Keratinocyte (primary cell): ENCODE measurements around the gene ASB16. TPM values are rescaled to one million over a fixed set of nuclear protein-coding genes. Genes with fewer than 3 reads are reported as not detected.

Experiments used
- DNase-seq: peaks from one replicate; pipeline ENCODE4 v3.0.0-alpha.2; 2011; ENCODE audit warnings: low read depth, missing footprints, low spot score
- FAIRE-seq: peaks from 2 replicates; lab custom pipeline; 2011; peaks lifted over from hg19 to GRCh38; lab: Jason Lieb, UNC
- H2AFZ ChIP-seq: 2 replicates; pipeline ENCODE4 v1.6.0; 2012; ENCODE audit warnings: low read length, control low read depth, inconsistent platforms; ENCODE audit not compliant: control insufficient read depth
- H3K27ac ChIP-seq: 2 replicates; pipeline ENCODE4 v1.5.1; 2011; ENCODE audit warnings: low read length; ENCODE audit not compliant: control insufficient read depth, insufficient read depth
- H3K27me3 ChIP-seq: 3 replicates; pipeline ENCODE4 v1.6.0; 2011; ENCODE audit warnings: low read length; ENCODE audit not compliant: control insufficient read depth, insufficient read depth; ENCODE audit errors: extremely low read depth
- H3K36me3 ChIP-seq, 2 experiments: 2 replicates in 1 of 2; 3 replicates in 1 of 2; pipeline ENCODE4 v1.5.1; 2011; ENCODE audit warnings: low read length in 2 of 2, mild to moderate bottlenecking in 1 of 2; ENCODE audit not compliant: control insufficient read depth in 2 of 2, insufficient read depth in 2 of 2; ENCODE audit errors: extremely low read depth in 1 of 2
- H3K4me1 ChIP-seq: 3 replicates; pipeline ENCODE4 v1.5.1; 2011; ENCODE audit warnings: low read length; ENCODE audit not compliant: control insufficient read depth, insufficient read depth; ENCODE audit errors: extremely low read depth
- H3K4me2 ChIP-seq: 3 replicates; pipeline ENCODE4 v1.6.0; 2011; ENCODE audit warnings: low read depth, low read length; ENCODE audit not compliant: control insufficient read depth, insufficient read depth; ENCODE audit errors: extremely low read depth
- H3K4me3 ChIP-seq, 3 experiments: fragments of 200-600 bp in 1 of 3; sonication (generic) in 1 of 3; 2 replicates in 2 of 3; 3 replicates in 1 of 3; pipeline ENCODE4 v1.5.1; 2011 to 2016; ENCODE audit warnings: low read length in 3 of 3, mild to moderate bottlenecking in 3 of 3, control low read depth in 2 of 3, inconsistent platforms in 1 of 3, low read depth in 1 of 3, mixed read lengths in 1 of 3, mixed run types in 1 of 3, moderate library complexity in 1 of 3; ENCODE audit not compliant: control insufficient read depth in 2 of 3, insufficient read depth in 2 of 3; ENCODE audit errors: extremely low read depth in 1 of 3
- H3K79me2 ChIP-seq: 2 replicates; pipeline ENCODE4 v1.6.0; 2012; ENCODE audit warnings: low read length; ENCODE audit not compliant: control insufficient read depth, insufficient read depth
- H3K9ac ChIP-seq: 3 replicates; pipeline ENCODE4 v1.6.0; 2011; ENCODE audit warnings: low read length; ENCODE audit not compliant: control insufficient read depth, insufficient read depth; ENCODE audit errors: extremely low read depth
- H3K9me1 ChIP-seq: 3 replicates; pipeline ENCODE4 v1.6.0; 2011; ENCODE audit warnings: low read length; ENCODE audit not compliant: control insufficient read depth, insufficient read depth; ENCODE audit errors: extremely low read depth
- H3K9me3 ChIP-seq: 2 replicates; pipeline ENCODE4 v1.5.1; 2012; ENCODE audit warnings: low read depth, low read length; ENCODE audit not compliant: control insufficient read depth
- H4K20me1 ChIP-seq: 3 replicates; pipeline ENCODE4 v1.6.0; 2011; ENCODE audit warnings: low read length; ENCODE audit not compliant: control insufficient read depth, insufficient read depth; ENCODE audit errors: extremely low read depth
- EZH2 ChIP-seq: IDR thresholded peaks from one replicate; pipeline ENCODE4 v1.6.1; 2012; ENCODE audit warnings: inconsistent platforms, mild to moderate bottlenecking, low read length, moderate library complexity
- dilution Hi-C: fragments of 300-500 bp; cut with MboI; formaldehyde crosslinking; loops from one replicate; pipeline ENCODE4 v1.7.0; 2020; ENCODE audit warnings: low sequenced_read_pairs; ENCODE audit not compliant: extremely low pct_ligation_motif_present
- polyA plus RNA-seq, 5 experiments: library from polyadenylated mRNA; depleted of rRNA in 3 of 5; stranded (reverse) in 3 of 5; stranded (forward) in 1 of 5; unstranded in 1 of 5; fragments of >200 nt; gene quantifications; 1 replicate in 1 of 5; 2 replicates in 3 of 5; 3 replicates in 1 of 5; pipeline versions ENCODE4 v1.2.1 to v1.2.3, GENCODE V29; 2011 to 2012; ENCODE audit warnings: missing spikeins in 2 of 5, low read depth in 1 of 5, low replicate concordance in 1 of 5
- TF ChIP-seq, protein P1 (sequence below), 3 experiments: IDR thresholded peaks in 1 of 3; conservative IDR thresholded peaks in 1 of 3; optimal IDR thresholded peaks in 1 of 3; 2 replicates in 2 of 3; 3 replicates in 1 of 3; pipeline versions ENCODE3 to v1.5.1; 2011; ENCODE audit warnings: low read length in 3 of 3, mild to moderate bottlenecking in 3 of 3, moderate library complexity in 2 of 3, control low read depth in 1 of 3, inconsistent platforms in 1 of 3; ENCODE audit not compliant: insufficient read depth in 2 of 3; ENCODE audit errors: extremely low read depth in 1 of 3

The ASB16 gene
- polyA plus RNA-seq, 1 donor (not counting 4 experiments of a cell fraction or from before 2014, with no cell fraction given): not detected

DNA sequence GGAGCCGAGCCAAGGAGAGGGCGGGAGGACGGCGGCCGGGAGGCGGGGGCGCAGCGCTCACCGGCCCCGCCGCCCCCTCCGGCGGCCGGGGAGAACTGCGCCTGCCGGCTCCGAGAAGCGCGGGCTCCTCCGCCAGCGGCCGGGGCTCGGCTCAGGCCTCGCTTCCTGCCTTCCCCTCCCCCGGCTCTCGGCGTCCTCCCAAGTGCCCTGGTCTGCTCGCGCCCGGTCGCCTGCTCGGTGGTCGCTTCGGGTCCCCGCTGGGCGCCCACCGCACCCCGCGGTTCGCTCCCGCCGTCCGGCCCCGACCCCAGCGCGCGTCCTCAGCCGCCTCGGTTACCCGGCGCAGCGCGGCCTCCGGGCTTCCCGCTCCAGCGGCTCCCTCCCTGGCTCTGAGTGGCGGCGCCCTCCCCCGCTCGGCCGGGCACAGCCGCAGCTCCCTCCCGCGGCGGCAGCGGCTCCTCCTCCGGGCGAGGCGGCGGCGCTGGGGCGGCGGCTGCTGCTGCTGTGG, 48.7 kb downstream of the ASB16 start:
- Histone ChIP-seq H3K27me3 (no peaks in the 10 kb centered on the region), H3K4me1 (peaks cover 34% of the 10 kb centered on the region), H3K4me2 (no peak overlapping the region), H4K20me1 (no peaks in the 10 kb centered on the region), H3K9me1 (no peaks in the 10 kb centered on the region), H3K27ac (peak overlapping the region; percentile 66), H3K79me2 (peaks cover 24% of the 10 kb centered on the region), H3K9ac (peak overlapping the region; percentile 81), H3K36me3 (peaks cover 22 to 28% of the 10 kb centered on the region in 2 experiments), H2AFZ (no peak overlapping the region), H3K4me3 (peak overlapping the region; percentile 67 to 94 (median 89)), H3K9me3 (no peaks in the 10 kb centered on the region)
- DNase-seq (no peak), FAIRE-seq (no peak)
- TF ChIP-seq EZH2: no peak
- TF ChIP-seq, protein P1, sequence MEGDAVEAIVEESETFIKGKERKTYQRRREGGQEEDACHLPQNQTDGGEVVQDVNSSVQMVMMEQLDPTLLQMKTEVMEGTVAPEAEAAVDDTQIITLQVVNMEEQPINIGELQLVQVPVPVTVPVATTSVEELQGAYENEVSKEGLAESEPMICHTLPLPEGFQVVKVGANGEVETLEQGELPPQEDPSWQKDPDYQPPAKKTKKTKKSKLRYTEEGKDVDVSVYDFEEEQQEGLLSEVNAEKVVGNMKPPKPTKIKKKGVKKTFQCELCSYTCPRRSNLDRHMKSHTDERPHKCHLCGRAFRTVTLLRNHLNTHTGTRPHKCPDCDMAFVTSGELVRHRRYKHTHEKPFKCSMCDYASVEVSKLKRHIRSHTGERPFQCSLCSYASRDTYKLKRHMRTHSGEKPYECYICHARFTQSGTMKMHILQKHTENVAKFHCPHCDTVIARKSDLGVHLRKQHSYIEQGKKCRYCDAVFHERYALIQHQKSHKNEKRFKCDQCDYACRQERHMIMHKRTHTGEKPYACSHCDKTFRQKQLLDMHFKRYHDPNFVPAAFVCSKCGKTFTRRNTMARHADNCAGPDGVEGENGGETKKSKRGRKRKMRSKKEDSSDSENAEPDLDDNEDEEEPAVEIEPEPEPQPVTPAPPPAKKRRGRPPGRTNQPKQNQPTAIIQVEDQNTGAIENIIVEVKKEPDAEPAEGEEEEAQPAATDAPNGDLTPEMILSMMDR (optimal IDR thresholded peaks at IDR 0.05 in 1 of 3, IDR thresholded peaks at IDR 0.05 in 1 of 3, conservative IDR thresholded peaks at IDR 0.05 in 1 of 3; ENCODE audit: extremely low read depth in 1 of 3, insufficient read depth in 2 of 3, low read length in 3 of 3): peak in 2 of 3 experiments; percentile 34 to 49
- dilution Hi-C loops: no loop called here

GRCh38 chr17:44219616-44220212, 49.2 kb downstream of the ASB16 start, which contains the start of gene UBTF:
Gene UBTF, minus strand, starts transcription at chr17:44219675. Its CDS starts 1,446 bp downstream, at chr17:44218229.
- dilution Hi-C loops: no loop called here
- no peak for DNase-seq
- H4K20me1 ChIP-seq: no peaks in the 10 kb centered on the region
- H3K9ac ChIP-seq: peak within 1 kb of the TSS; percentile 87
- no peaks in the 10 kb centered on the region for H3K9me3 ChIP-seq
- peak within 1 kb of the TSS; percentile 76 for H3K27ac ChIP-seq
- H3K4me1 ChIP-seq: peaks cover 34% of the 10 kb centered on the region
- H3K4me3 ChIP-seq: peak within 1 kb of the TSS; percentile 81 to 94 (median 89)
- H3K36me3 ChIP-seq: peaks cover 18 to 27% of the 10 kb centered on the region in 2 experiments
- H3K27me3 ChIP-seq: no peaks in the 10 kb centered on the region
- no peaks in the 10 kb centered on the region for H3K9me1 ChIP-seq
- no peak for FAIRE-seq
- peaks cover 24% of the 10 kb centered on the region for H3K79me2 ChIP-seq
- TF ChIP-seq EZH2: no peak
- TF ChIP-seq, protein P1 (optimal IDR thresholded peaks at IDR 0.05 in 1 of 3, IDR thresholded peaks at IDR 0.05 in 1 of 3, conservative IDR thresholded peaks at IDR 0.05 in 1 of 3; ENCODE audit: extremely low read depth in 1 of 3, insufficient read depth in 2 of 3, low read length in 3 of 3): peak in 1 of 3 experiments; percentile 19
- H3K4me2 ChIP-seq: peak within 1 kb of the TSS; percentile 54
- no peak within 1 kb of the TSS for H2AFZ ChIP-seq
